Astrocyte (in vitro differentiated cells and primary cell): ENCODE results near the gene GHITM. TPM values are rescaled to one million over a fixed set of nuclear protein-coding genes. Genes with fewer than 3 reads are reported as not detected.
A peak's percentile ranks its signal among the peaks of the same experiment; 100 is the strongest.

Experiments
- DNase-seq: peaks from one replicate; pipeline ENCODE4 v3.0.0-alpha.2; 2010; ENCODE audit warnings: low read depth
- FAIRE-seq: peaks from 2 replicates; lab custom pipeline; 2011; peaks lifted over from hg19 to GRCh38; lab: Jason Lieb, UNC
- H2AFZ ChIP-seq: 2 replicates; pipeline ENCODE4 v1.6.0; 2012; ENCODE audit warnings: low read depth, low read length, inconsistent platforms
- H3K27ac ChIP-seq: 2 replicates; pipeline ENCODE4 v1.5.1; 2011; ENCODE audit warnings: low read depth, low read length, inconsistent platforms
- H3K27me3 ChIP-seq: 2 replicates; pipeline ENCODE4 v1.6.0; 2011; ENCODE audit warnings: low read length, inconsistent platforms; ENCODE audit not compliant: insufficient read depth
- H3K36me3 ChIP-seq: 2 replicates; pipeline ENCODE4 v1.5.1; 2011; ENCODE audit warnings: low read length, inconsistent platforms; ENCODE audit not compliant: insufficient read depth
- H3K4me1 ChIP-seq: 2 replicates; pipeline ENCODE4 v1.5.1; 2011; ENCODE audit warnings: low read length, inconsistent platforms; ENCODE audit not compliant: insufficient read depth
- H3K4me2 ChIP-seq: 2 replicates; pipeline ENCODE4 v1.6.0; 2012; ENCODE audit warnings: low read length, inconsistent platforms
- H3K4me3 ChIP-seq: 2 replicates; pipeline ENCODE4 v1.5.1; 2011; ENCODE audit warnings: low read depth, mild to moderate bottlenecking, low read length, inconsistent platforms; ENCODE audit not compliant: insufficient read depth
- H3K79me2 ChIP-seq: 2 replicates; pipeline ENCODE4 v1.6.0; 2012; ENCODE audit warnings: mild to moderate bottlenecking, low read length, inconsistent platforms; ENCODE audit not compliant: insufficient read depth
- H3K9ac ChIP-seq: 2 replicates; pipeline ENCODE4 v1.6.0; 2012; ENCODE audit warnings: mild to moderate bottlenecking, low read length, inconsistent platforms
- H3K9me3 ChIP-seq: 2 replicates; pipeline ENCODE4 v1.5.1; 2012; ENCODE audit warnings: low read depth, mild to moderate bottlenecking, low read length, inconsistent platforms; ENCODE audit not compliant: insufficient read depth
- H4K20me1 ChIP-seq: 2 replicates; pipeline ENCODE4 v1.6.0; 2012; ENCODE audit warnings: low read length, inconsistent platforms; ENCODE audit not compliant: insufficient read depth
- H3K27ac Mint-ChIP-seq: one replicate; pipeline ENCODE4 v1.8.0; 2021; ENCODE audit warnings: mild to moderate bottlenecking, mixed read lengths; ENCODE audit not compliant: unreplicated experiment
- H3K27me3 Mint-ChIP-seq: one replicate; pipeline ENCODE4 v1.8.0; 2021; ENCODE audit warnings: low read depth, mixed read lengths; ENCODE audit not compliant: unreplicated experiment
- H3K36me3 Mint-ChIP-seq: one replicate; pipeline ENCODE4 v1.8.0; 2021; ENCODE audit warnings: low read depth, mixed read lengths; ENCODE audit not compliant: unreplicated experiment
- H3K4me1 Mint-ChIP-seq: one replicate; pipeline ENCODE4 v1.8.0; 2021; ENCODE audit warnings: low read depth, mixed read lengths; ENCODE audit not compliant: unreplicated experiment
- H3K4me3 Mint-ChIP-seq: one replicate; pipeline ENCODE4 v1.8.0; 2021; ENCODE audit warnings: mild to moderate bottlenecking, moderate library complexity, mixed read lengths; ENCODE audit not compliant: unreplicated experiment
- H3K9me3 Mint-ChIP-seq: one replicate; pipeline ENCODE4 v1.8.0; 2021; ENCODE audit warnings: mild to moderate bottlenecking, mixed read lengths; ENCODE audit not compliant: unreplicated experiment
- EZH2 ChIP-seq: IDR thresholded peaks from 2 replicates; pipeline ENCODE4 v1.6.1; 2012; ENCODE audit warnings: mild to moderate bottlenecking, low read length, inconsistent platforms; ENCODE audit not compliant: insufficient read depth
- total RNA-seq: library from RNA; stranded (reverse); gene quantifications from 2 replicates; pipeline ENCODE4 v1.2.1, GENCODE V29; 2021
- TF ChIP-seq, protein P1 (sequence below): IDR thresholded peaks from 2 replicates; pipeline ENCODE4 v1.5.1; 2011; ENCODE audit warnings: low read depth, mild to moderate bottlenecking, inconsistent platforms, low read length, moderate library complexity; ENCODE audit not compliant: insufficient read depth

Gene GHITM
- total RNA-seq, 1 donor from 2014 or later: 143 TPM

DNA sequence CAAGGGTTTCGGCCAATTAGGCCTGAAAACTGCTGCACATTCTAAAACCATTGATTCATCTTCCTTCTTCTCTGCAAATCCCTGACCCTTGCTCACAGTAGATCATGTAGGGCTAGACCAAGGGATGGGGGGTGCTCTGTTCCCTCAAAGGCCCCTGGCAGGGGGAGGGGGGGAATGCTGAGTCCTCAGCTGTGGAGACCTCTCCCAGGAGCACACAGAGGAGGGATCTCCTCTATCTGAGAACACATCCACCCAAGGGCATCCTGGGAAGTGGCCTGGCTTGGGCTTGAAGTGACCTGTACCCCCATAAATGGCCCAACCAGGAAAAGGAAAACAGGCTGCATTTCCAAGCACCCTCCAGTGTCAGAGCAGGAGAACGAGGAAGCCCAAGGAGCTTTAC, 54.0 kb downstream of the GHITM start:
- Histone ChIP-seq H3K9me3 (no peaks in the 10 kb centered on the region), H2AFZ (no peak overlapping the region), H3K9ac (no peak overlapping the region), H3K4me2 (no peak overlapping the region), H3K4me3 (no peak overlapping the region), H3K27me3 (peaks cover 26% of the 10 kb centered on the region), H3K27ac (no peak overlapping the region), H3K79me2 (no peaks in the 10 kb centered on the region), H3K36me3 (no peaks in the 10 kb centered on the region), H4K20me1 (no peaks in the 10 kb centered on the region), H3K4me1 (no peaks in the 10 kb centered on the region)
- Mint-ChIP-seq H3K9me3 (no peaks in the 10 kb centered on the region), H3K4me1 (no peaks in the 10 kb centered on the region), H3K27ac (no peak overlapping the region), H3K36me3 (peaks cover 3% of the 10 kb centered on the region), H3K4me3 (no peak overlapping the region), H3K27me3 (peaks cover 65% of the 10 kb centered on the region)
- DNase-seq: no peak
- TF ChIP-seq EZH2: no peak
- TF ChIP-seq, protein P1, sequence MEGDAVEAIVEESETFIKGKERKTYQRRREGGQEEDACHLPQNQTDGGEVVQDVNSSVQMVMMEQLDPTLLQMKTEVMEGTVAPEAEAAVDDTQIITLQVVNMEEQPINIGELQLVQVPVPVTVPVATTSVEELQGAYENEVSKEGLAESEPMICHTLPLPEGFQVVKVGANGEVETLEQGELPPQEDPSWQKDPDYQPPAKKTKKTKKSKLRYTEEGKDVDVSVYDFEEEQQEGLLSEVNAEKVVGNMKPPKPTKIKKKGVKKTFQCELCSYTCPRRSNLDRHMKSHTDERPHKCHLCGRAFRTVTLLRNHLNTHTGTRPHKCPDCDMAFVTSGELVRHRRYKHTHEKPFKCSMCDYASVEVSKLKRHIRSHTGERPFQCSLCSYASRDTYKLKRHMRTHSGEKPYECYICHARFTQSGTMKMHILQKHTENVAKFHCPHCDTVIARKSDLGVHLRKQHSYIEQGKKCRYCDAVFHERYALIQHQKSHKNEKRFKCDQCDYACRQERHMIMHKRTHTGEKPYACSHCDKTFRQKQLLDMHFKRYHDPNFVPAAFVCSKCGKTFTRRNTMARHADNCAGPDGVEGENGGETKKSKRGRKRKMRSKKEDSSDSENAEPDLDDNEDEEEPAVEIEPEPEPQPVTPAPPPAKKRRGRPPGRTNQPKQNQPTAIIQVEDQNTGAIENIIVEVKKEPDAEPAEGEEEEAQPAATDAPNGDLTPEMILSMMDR: no peak
- no peak for FAIRE-seq

DNA sequence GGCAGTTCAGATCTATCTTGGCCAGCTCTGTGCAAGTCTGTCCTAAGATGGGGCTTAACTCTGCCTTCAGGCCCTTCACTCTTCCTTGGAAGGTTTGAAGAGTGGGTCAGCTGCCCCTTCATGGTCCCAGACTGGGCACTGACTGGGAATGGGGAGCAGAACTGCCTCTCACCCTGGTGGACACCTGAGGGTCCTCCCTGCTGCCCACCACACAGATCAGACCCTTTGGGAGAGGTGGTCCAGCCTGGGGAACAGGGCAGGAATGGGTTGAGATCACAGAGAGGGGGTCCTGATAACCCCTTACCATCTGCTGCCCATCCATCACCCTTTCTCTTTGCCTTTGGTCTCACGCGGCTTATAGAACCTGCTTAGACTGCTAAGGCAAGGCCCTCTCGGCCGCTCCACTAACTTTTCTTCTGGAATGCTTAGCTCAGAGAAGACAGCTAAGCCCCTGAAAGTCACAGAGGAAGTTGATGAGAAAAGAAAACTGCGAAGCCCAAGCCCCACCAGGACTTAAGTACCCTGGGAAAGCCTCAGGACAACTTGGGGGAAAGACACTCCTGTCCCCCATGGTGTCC, 54.6 kb downstream of the GHITM start:
- H3K9me3 ChIP-seq: no peaks in the 10 kb centered on the region
- FAIRE-seq (no peak), DNase-seq (no peak)
- Mint-ChIP-seq H3K27me3 (peaks cover 68% of the 10 kb centered on the region), H3K9me3 (no peaks in the 10 kb centered on the region), H3K36me3 (peaks cover 3% of the 10 kb centered on the region), H3K27ac (no peak overlapping the region), H3K4me3 (no peak overlapping the region), H3K4me1 (no peaks in the 10 kb centered on the region)
- no peak overlapping the region for H3K4me3 ChIP-seq
- H3K27me3 ChIP-seq: peaks cover 26% of the 10 kb centered on the region
- no peak overlapping the region for H3K27ac ChIP-seq
- TF ChIP-seq, protein P1: no peak
- no peaks in the 10 kb centered on the region for H3K79me2 ChIP-seq
- H3K4me1 ChIP-seq: no peaks in the 10 kb centered on the region
- peak overlapping the region; percentile 80 for H3K4me2 ChIP-seq
- no peaks in the 10 kb centered on the region for H4K20me1 ChIP-seq
- no peaks in the 10 kb centered on the region for H3K36me3 ChIP-seq
- no peak overlapping the region for H3K9ac ChIP-seq
- peak overlapping the region; percentile 41 for H2AFZ ChIP-seq

DNA sequence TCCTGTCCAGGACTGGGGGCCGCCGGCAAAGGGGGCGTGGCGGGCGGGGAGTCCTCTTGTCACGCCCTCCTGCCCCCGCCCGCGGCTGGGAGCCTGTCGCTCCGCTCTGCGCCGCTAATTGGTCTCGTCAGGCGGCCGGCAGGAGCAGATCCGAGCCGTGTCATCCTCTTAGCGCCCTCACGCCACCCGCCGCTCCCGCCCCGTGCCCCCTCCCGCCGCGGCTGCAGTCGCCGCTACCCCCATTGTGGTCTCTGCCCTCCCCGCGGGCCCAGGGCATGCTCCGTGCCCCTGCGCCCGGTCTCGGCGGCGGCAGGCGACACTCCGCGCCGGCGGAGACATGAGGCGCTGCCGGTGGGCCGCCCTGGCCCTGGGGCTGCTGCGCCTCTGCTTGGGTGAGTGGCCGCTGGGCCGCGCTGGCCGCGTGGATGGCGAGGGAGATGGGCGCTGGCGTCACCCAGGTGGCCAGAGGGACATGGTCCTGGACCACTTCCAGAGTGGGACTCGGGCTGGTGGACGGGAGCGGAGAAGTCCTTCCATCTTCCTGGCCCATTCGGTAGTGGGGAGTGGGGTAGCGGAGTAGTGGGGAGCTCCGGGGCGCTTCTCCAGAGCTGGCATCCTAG, 55.2 kb downstream of the GHITM start, which contains the start of gene CDHR1:
Gene CDHR1, plus strand, starts transcription at position 114 of the 620 bp plus-strand sequence. Its CDS starts 224 bp downstream, at position 338.
- H4K20me1 ChIP-seq: no peaks in the 10 kb centered on the region
- H3K27me3 ChIP-seq: peaks cover 26% of the 10 kb centered on the region
- Mint-ChIP-seq H3K27ac (no peak within 1 kb of the TSS), H3K27me3 (peaks cover 73% of the 10 kb centered on the region), H3K4me3 (peak within 1 kb of the TSS; percentile 27), H3K4me1 (no peaks in the 10 kb centered on the region), H3K36me3 (peaks cover 3% of the 10 kb centered on the region), H3K9me3 (no peaks in the 10 kb centered on the region)
- H3K4me3 ChIP-seq: no peak within 1 kb of the TSS
- H3K27ac ChIP-seq: no peak within 1 kb of the TSS
- peak within 1 kb of the TSS; percentile 69 for H2AFZ ChIP-seq
- H3K79me2 ChIP-seq: no peaks in the 10 kb centered on the region
- H3K9ac ChIP-seq: no peak within 1 kb of the TSS
- H3K9me3 ChIP-seq: no peaks in the 10 kb centered on the region
- no peaks in the 10 kb centered on the region for H3K36me3 ChIP-seq
- peak within 1 kb of the TSS; percentile 80 for H3K4me2 ChIP-seq
- DNase-seq (no peak), FAIRE-seq (no peak)
- no peaks in the 10 kb centered on the region for H3K4me1 ChIP-seq
- peak; percentile 79 for TF ChIP-seq EZH2
- TF ChIP-seq, protein P1: no peak
